ENCODE results near the gene S100A7.

S100A7 gene

DNA sequence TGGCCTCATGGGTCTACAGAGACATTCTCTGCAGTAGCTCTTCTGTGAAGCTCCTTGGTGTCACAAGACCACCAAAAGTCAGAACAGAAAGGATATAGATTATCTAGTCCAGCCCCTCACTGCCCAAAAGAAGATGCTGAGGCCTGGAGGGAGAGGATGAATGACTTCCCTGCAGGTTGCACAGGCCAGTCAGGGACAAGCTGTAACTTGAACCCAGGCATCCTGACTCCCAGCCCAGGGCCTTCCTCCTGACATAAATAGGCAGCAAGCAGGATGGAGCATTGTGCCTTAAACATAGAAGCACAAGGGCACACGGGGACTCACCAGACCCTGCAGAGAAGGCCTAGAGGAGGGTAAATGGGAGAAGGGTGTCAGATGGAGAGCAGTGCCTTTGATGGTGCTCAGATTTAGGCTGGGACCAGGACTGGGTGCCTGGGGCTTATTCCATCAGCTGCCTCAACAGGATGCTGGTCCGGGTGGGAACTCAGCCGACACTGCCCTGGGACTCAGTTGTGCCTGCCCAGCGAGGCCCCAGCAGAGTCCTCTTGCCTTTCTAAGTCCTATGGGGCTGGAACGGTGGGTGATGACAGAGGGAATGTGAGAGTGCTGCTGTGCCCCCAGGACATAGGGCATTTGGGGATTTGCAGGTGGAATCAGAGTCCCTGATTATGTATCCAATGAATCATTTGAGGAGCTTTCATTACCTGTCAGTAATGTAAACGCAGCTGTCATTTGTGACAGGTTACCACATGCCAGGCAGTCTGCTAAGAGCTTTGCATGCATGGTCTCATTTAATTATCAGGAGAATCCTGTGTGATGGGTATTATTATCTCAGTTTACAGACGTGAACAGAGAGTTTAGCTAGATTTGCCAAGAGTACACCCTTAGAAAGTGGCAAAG is 30.9 kb downstream of the S100A7 start:
- Histone ChIP-seq H3K36me3 (replicated peaks in 1 of 2; ENCODE audit: control insufficient read depth in 2 of 2, insufficient read depth in 2 of 2, low read length in 2 of 2) (no peaks in the 10 kb centered on the region), H3K4me2 (ENCODE audit: insufficient read depth, low read length, poor library complexity, severe bottlenecking) (no peak overlapping the region), H2BK15ac (ENCODE audit: low read length) (no peak overlapping the region), H2BK120ac (ENCODE audit: low read depth, low read length) (no peak overlapping the region), H3K9ac (ENCODE audit: low read depth, low read length, poor library complexity) (no peak overlapping the region), H4K8ac (ENCODE audit: low read depth, low read length) (no peak overlapping the region), H3K9me3 (replicated peaks in 1 of 2; ENCODE audit: control insufficient read depth in 2 of 2, insufficient read depth in 1 of 2, low read depth in 1 of 2, low read length in 2 of 2) (no peaks in the 10 kb centered on the region), H3K18ac (ENCODE audit: low read length) (no peak overlapping the region), H4K91ac (ENCODE audit: low read depth, low read length, poor library complexity) (no peak overlapping the region), H3K4me3 (ENCODE audit: low read length in 2 of 2) (no peak overlapping the region), H3K4me1 (ENCODE audit: control insufficient read depth in 2 of 2, insufficient read depth in 1 of 2, low read depth in 1 of 2, low read length in 2 of 2) (no peaks in the 10 kb centered on the region), H3K79me1 (ENCODE audit: low read depth, low read length) (no peaks in the 10 kb centered on the region), H3K27me3 (ENCODE audit: control insufficient read depth in 3 of 3, insufficient read depth in 3 of 3, low read depth in 1 of 3, low read length in 3 of 3) (peaks cover 0 to 3% (median 0%) of the 10 kb centered on the region in 3 experiments), H2AK5ac (ENCODE audit: low read depth, low read length) (no peak overlapping the region), H3K27ac (replicated peaks; ENCODE audit: low read length) (no peak overlapping the region), H3K14ac (ENCODE audit: low read length) (no peak overlapping the region), H2AFZ (ENCODE audit: low read length) (no peak overlapping the region), H2BK5ac (ENCODE audit: low read length) (no peak overlapping the region), H3K23ac (ENCODE audit: low read depth, low read length, poor library complexity) (no peak overlapping the region), H2BK12ac (ENCODE audit: low read length) (no peak overlapping the region), H3K4ac (ENCODE audit: low read length) (no peak overlapping the region)
- no CpG with 5 or more reads among the region's 7 CpGs for WGBS, 2 donors (ENCODE audit: extremely low coverage in 2 of 2, insufficient read length in 2 of 2, insufficient replicate concordance in 1 of 2)
- no peak for DNase-seq (ENCODE audit: low spot score)

DNA sequence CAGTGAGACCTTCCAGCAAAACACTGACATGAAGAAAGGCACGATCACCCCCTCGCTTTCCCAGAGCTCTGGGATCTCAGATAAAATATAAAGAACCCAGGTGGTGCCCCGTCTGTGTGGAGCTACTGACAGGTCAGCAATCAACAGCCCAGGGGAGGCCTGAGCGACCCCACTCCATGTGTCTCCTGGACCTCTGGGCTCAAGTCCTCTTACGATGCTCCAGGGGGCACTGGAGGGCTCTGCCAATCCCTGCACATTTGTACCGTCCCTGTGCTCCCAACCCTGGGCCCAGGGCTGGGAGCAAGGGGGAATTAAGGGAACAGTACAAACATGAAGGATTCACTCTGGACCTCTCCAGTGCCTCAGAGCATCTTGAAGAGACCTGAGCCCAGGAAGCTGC is 31.7 kb downstream of the S100A7 start:
- Histone ChIP-seq H3K4me2 (ENCODE audit: insufficient read depth, low read length, poor library complexity, severe bottlenecking) (no peak overlapping the region), H3K18ac (ENCODE audit: low read length) (no peak overlapping the region), H2AK5ac (ENCODE audit: low read depth, low read length) (no peak overlapping the region), H4K91ac (ENCODE audit: low read depth, low read length, poor library complexity) (no peak overlapping the region), H3K4me1 (ENCODE audit: control insufficient read depth in 2 of 2, insufficient read depth in 1 of 2, low read depth in 1 of 2, low read length in 2 of 2) (no peaks in the 10 kb centered on the region), H3K27ac (replicated peaks; ENCODE audit: low read length) (no peak overlapping the region), H3K79me1 (ENCODE audit: low read depth, low read length) (no peaks in the 10 kb centered on the region), H3K36me3 (replicated peaks in 1 of 2; ENCODE audit: control insufficient read depth in 2 of 2, insufficient read depth in 2 of 2, low read length in 2 of 2) (no peaks in the 10 kb centered on the region), H3K9me3 (replicated peaks in 1 of 2; ENCODE audit: control insufficient read depth in 2 of 2, insufficient read depth in 1 of 2, low read depth in 1 of 2, low read length in 2 of 2) (no peaks in the 10 kb centered on the region), H3K27me3 (ENCODE audit: control insufficient read depth in 3 of 3, insufficient read depth in 3 of 3, low read depth in 1 of 3, low read length in 3 of 3) (peaks cover 0 to 3% (median 0%) of the 10 kb centered on the region in 3 experiments), H3K4ac (ENCODE audit: low read length) (no peak overlapping the region), H2AFZ (ENCODE audit: low read length) (no peak overlapping the region), H3K4me3 (ENCODE audit: low read length in 2 of 2) (no peak overlapping the region), H2BK12ac (ENCODE audit: low read length) (no peak overlapping the region), H3K9ac (ENCODE audit: low read depth, low read length, poor library complexity) (no peak overlapping the region), H2BK15ac (ENCODE audit: low read length) (no peak overlapping the region), H3K23ac (ENCODE audit: low read depth, low read length, poor library complexity) (no peak overlapping the region), H3K14ac (ENCODE audit: low read length) (no peak overlapping the region), H4K8ac (ENCODE audit: low read depth, low read length) (no peak overlapping the region), H2BK120ac (ENCODE audit: low read depth, low read length) (no peak overlapping the region), H2BK5ac (ENCODE audit: low read length) (no peak overlapping the region)
- DNase-seq (ENCODE audit: low spot score), result no peak
- no CpG with 5 or more reads among the region's 6 CpGs for WGBS, 2 donors (ENCODE audit: extremely low coverage in 2 of 2, insufficient read length in 2 of 2, insufficient replicate concordance in 1 of 2)

DNA sequence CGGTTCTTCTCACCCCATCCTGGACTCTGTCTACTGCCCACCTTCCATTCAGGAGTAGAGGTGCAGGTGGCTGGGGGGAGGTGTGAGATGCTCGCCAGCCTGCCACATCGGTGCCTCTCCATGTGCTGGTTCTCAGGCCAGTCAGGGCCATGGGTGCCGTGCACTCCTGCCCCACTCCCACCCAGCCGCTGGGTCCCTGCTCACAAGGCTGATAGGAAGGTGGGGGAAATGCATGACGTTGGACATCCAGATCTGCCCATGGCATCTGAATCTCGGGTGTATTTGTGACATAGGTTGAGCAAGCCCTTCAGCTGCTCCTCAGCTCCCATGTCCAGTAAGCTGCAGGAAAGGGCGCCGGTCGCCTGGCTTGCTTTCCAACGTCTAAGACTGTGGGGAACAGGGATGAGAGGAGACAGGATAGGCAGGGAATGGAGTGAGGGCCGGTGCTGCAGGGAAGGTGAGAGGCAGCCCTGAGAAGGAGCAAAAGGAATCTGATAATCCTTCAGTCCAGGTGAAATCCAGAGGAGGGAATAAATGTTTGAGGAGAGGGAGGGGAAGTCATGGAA is 32.3 kb downstream of the S100A7 start:
- Histone ChIP-seq H3K4me3 (ENCODE audit: low read length in 2 of 2) (no peak overlapping the region), H3K4me1 (ENCODE audit: control insufficient read depth in 2 of 2, insufficient read depth in 1 of 2, low read depth in 1 of 2, low read length in 2 of 2) (no peaks in the 10 kb centered on the region), H2BK15ac (ENCODE audit: low read length) (no peak overlapping the region), H4K8ac (ENCODE audit: low read depth, low read length) (no peak overlapping the region), H2AFZ (ENCODE audit: low read length) (no peak overlapping the region), H2BK12ac (ENCODE audit: low read length) (no peak overlapping the region), H3K27ac (replicated peaks; ENCODE audit: low read length) (no peak overlapping the region), H2BK120ac (ENCODE audit: low read depth, low read length) (no peak overlapping the region), H2BK5ac (ENCODE audit: low read length) (no peak overlapping the region), H3K23ac (ENCODE audit: low read depth, low read length, poor library complexity) (no peak overlapping the region), H3K4me2 (ENCODE audit: insufficient read depth, low read length, poor library complexity, severe bottlenecking) (no peak overlapping the region), H3K4ac (ENCODE audit: low read length) (no peak overlapping the region), H4K91ac (ENCODE audit: low read depth, low read length, poor library complexity) (no peak overlapping the region), H3K9ac (ENCODE audit: low read depth, low read length, poor library complexity) (no peak overlapping the region), H2AK5ac (ENCODE audit: low read depth, low read length) (no peak overlapping the region), H3K18ac (ENCODE audit: low read length) (no peak overlapping the region), H3K36me3 (replicated peaks in 1 of 2; ENCODE audit: control insufficient read depth in 2 of 2, insufficient read depth in 2 of 2, low read length in 2 of 2) (no peaks in the 10 kb centered on the region), H3K79me1 (ENCODE audit: low read depth, low read length) (no peaks in the 10 kb centered on the region), H3K14ac (ENCODE audit: low read length) (no peak overlapping the region), H3K27me3 (ENCODE audit: control insufficient read depth in 3 of 3, insufficient read depth in 3 of 3, low read depth in 1 of 3, low read length in 3 of 3) (peaks cover 0 to 3% (median 0%) of the 10 kb centered on the region in 3 experiments), H3K9me3 (replicated peaks in 1 of 2; ENCODE audit: control insufficient read depth in 2 of 2, insufficient read depth in 1 of 2, low read depth in 1 of 2, low read length in 2 of 2) (no peaks in the 10 kb centered on the region)
- DNase-seq (ENCODE audit: low spot score), result no peak
- WGBS, 2 donors (ENCODE audit: extremely low coverage in 2 of 2, insufficient read length in 2 of 2, insufficient replicate concordance in 1 of 2), result no CpG with 5 or more reads among the region's 12 CpGs

DNA sequence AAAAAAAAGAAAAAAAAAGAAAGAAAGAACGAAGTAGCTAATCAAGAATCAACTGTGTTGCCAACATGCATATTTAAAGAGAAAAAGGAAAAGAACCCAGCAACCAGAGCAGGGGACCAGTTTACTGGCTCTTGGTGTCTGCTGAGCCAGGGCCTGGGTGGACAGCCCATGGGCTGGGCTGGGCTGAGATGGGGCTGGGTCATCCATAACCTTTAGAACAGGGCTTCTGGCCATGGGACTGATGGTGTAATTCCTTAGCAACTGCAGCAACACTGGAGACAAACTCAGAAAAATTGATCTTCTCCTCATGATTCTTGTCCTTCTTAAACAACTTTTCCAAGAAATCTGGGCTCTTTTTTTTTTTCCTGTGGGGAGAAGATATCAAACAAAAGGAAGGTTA is 33.6 kb downstream of the S100A7 start:
- H3K4me3 ChIP-seq (ENCODE audit: low read length in 2 of 2), result no peak overlapping the region
- H2BK120ac ChIP-seq (ENCODE audit: low read depth, low read length), result no peak overlapping the region
- H3K18ac ChIP-seq (ENCODE audit: low read length), result no peak overlapping the region
- H3K27ac ChIP-seq (replicated peaks; ENCODE audit: low read length), result no peak overlapping the region
- no peak overlapping the region for H2BK5ac ChIP-seq (ENCODE audit: low read length)
- no CpG with 5 or more reads among the region's 1 CpG for WGBS, 2 donors (ENCODE audit: extremely low coverage in 2 of 2, insufficient read length in 2 of 2, insufficient replicate concordance in 1 of 2)
- H3K9me3 ChIP-seq (replicated peaks in 1 of 2; ENCODE audit: control insufficient read depth in 2 of 2, insufficient read depth in 1 of 2, low read depth in 1 of 2, low read length in 2 of 2), result no peaks in the 10 kb centered on the region
- no peak overlapping the region for H4K8ac ChIP-seq (ENCODE audit: low read depth, low read length)
- no peak overlapping the region for H3K14ac ChIP-seq (ENCODE audit: low read length)
- no peaks in the 10 kb centered on the region for H3K79me1 ChIP-seq (ENCODE audit: low read depth, low read length)
- H3K4ac ChIP-seq (ENCODE audit: low read length), result no peak overlapping the region
- no peak overlapping the region for H3K23ac ChIP-seq (ENCODE audit: low read depth, low read length, poor library complexity)
- H2AK5ac ChIP-seq (ENCODE audit: low read depth, low read length), result no peak overlapping the region
- peaks cover 0 to 3% (median 0%) of the 10 kb centered on the region in 3 experiments for H3K27me3 ChIP-seq (ENCODE audit: control insufficient read depth in 3 of 3, insufficient read depth in 3 of 3, low read depth in 1 of 3, low read length in 3 of 3)
- H2AFZ ChIP-seq (ENCODE audit: low read length), result no peak overlapping the region
- no peaks in the 10 kb centered on the region for H3K4me1 ChIP-seq (ENCODE audit: control insufficient read depth in 2 of 2, insufficient read depth in 1 of 2, low read depth in 1 of 2, low read length in 2 of 2)
- no peak overlapping the region for H3K9ac ChIP-seq (ENCODE audit: low read depth, low read length, poor library complexity)
- H3K36me3 ChIP-seq (replicated peaks in 1 of 2; ENCODE audit: control insufficient read depth in 2 of 2, insufficient read depth in 2 of 2, low read length in 2 of 2), result no peaks in the 10 kb centered on the region
- no peak for DNase-seq (ENCODE audit: low spot score)
- no peak overlapping the region for H4K91ac ChIP-seq (ENCODE audit: low read depth, low read length, poor library complexity)
- no peak overlapping the region for H2BK12ac ChIP-seq (ENCODE audit: low read length)
- H3K4me2 ChIP-seq (ENCODE audit: insufficient read depth, low read length, poor library complexity, severe bottlenecking), result no peak overlapping the region
- no peak overlapping the region for H2BK15ac ChIP-seq (ENCODE audit: low read length)
